C4-2B (cell line): ENCODE data around the gene NBDY.

Source experiments
- ZFX ChIP-seq: fragments of 450-650 bp; IDR thresholded peaks from 2 replicates; pipeline ENCODE4 v1.6.1; 2017
- TF ChIP-seq, protein P1 (sequence below): fragments of 450-650 bp; conservative IDR thresholded peaks from 2 replicates; pipeline ENCODE4 v1.5.1; 2017; ENCODE audit warnings: mild to moderate bottlenecking

DNA sequence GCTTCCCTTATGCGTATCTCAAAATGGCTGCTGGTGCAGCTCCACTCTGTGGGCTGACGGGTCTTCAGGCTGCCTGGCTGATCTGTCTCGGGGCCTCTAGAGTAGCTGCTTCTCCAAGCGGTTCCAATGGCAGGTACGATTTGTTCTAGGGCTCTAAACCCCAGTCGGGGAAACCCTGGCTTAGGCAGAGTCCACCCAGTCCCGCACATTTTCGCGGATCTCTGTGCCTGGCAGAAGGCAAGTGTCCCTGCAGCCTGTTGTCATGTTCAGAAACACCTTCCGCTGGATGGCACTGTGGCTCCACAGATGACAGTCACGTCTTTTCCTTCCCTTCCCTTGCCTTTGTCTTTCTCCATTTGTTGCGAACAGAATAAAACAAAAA, 54.4 kb downstream of the NBDY start:
- TF ChIP-seq, protein P1, sequence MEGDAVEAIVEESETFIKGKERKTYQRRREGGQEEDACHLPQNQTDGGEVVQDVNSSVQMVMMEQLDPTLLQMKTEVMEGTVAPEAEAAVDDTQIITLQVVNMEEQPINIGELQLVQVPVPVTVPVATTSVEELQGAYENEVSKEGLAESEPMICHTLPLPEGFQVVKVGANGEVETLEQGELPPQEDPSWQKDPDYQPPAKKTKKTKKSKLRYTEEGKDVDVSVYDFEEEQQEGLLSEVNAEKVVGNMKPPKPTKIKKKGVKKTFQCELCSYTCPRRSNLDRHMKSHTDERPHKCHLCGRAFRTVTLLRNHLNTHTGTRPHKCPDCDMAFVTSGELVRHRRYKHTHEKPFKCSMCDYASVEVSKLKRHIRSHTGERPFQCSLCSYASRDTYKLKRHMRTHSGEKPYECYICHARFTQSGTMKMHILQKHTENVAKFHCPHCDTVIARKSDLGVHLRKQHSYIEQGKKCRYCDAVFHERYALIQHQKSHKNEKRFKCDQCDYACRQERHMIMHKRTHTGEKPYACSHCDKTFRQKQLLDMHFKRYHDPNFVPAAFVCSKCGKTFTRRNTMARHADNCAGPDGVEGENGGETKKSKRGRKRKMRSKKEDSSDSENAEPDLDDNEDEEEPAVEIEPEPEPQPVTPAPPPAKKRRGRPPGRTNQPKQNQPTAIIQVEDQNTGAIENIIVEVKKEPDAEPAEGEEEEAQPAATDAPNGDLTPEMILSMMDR = no peak
- no peak for TF ChIP-seq ZFX
